WTC11 (cell line): ENCODE data around the gene ASB2. TPM values are rescaled to one million over a fixed set of nuclear protein-coding genes. Genes with fewer than 3 reads are reported as not detected.
A peak's percentile ranks its signal among the peaks of the same experiment; 100 is the strongest.

ENCODE experiments used
- ATAC-seq: fragments of 200-7000 bp; cut with Tn5 transposase; 2 replicates; pipeline ENCODE4 v1.10.0; 2021; ENCODE audit warnings: mild to moderate bottlenecking, moderate library complexity
- CTCF ChIA-PET: fragments of 300-600 bp; sonication (Branson Sonifier 250); formaldehyde crosslinking; loops from one replicate; lab custom pipeline; 2021; ENCODE audit warnings: antibody characterized with exemption; lab: Charles Lee
- POLR2A ChIA-PET: fragments of 350-600 bp; sonication (Branson Sonifier 250); formaldehyde crosslinking; loops from one replicate; lab custom pipeline; 2021; ENCODE audit warnings: antibody characterized with exemption; lab: Charles Lee
- DNase-seq: peaks from one replicate; pipeline ENCODE4 v3.0.0; 2021; ENCODE audit warnings: low spot score
- H3K27ac Mint-ChIP-seq: 2 replicates; pipeline ENCODE4 v1.8.0; 2021; ENCODE audit warnings: mixed read lengths
- H3K27me3 Mint-ChIP-seq: 2 replicates; pipeline ENCODE4 v1.8.0; 2021; ENCODE audit warnings: low read depth, mild to moderate bottlenecking, moderate library complexity, mixed read lengths
- H3K36me3 Mint-ChIP-seq: 2 replicates; pipeline ENCODE4 v1.8.0; 2021; ENCODE audit warnings: mixed read lengths
- H3K4me1 Mint-ChIP-seq: 2 replicates; pipeline ENCODE4 v1.8.0; 2022; ENCODE audit warnings: mixed read lengths
- H3K4me3 Mint-ChIP-seq: 2 replicates; pipeline ENCODE4 v1.8.0; 2021; ENCODE audit warnings: mild to moderate bottlenecking, moderate library complexity, mixed read lengths
- H3K9me3 Mint-ChIP-seq: 2 replicates; pipeline ENCODE4 v1.8.0; 2021; ENCODE audit warnings: mixed read lengths
- ATF1 ChIP-seq: sonication (generic); formaldehyde crosslinking; IDR thresholded peaks from 2 replicates; pipeline ENCODE4 v1.8.1; 2023; ENCODE audit warnings: mild to moderate bottlenecking, moderate library complexity, missing genetic modification reagents
- CBFB ChIP-seq: sonication (generic); formaldehyde crosslinking; IDR thresholded peaks from 2 replicates; pipeline ENCODE4 v1.8.1; 2022; ENCODE audit warnings: mild to moderate bottlenecking, low read depth, missing genetic modification reagents
- CREM ChIP-seq: sonication (generic); formaldehyde crosslinking; IDR thresholded peaks from 2 replicates; pipeline ENCODE4 v1.8.1; 2022; ENCODE audit warnings: mild to moderate bottlenecking, missing genetic modification reagents, moderate library complexity
- NR3C1 ChIP-seq: sonication (generic); formaldehyde crosslinking; conservative IDR thresholded peaks from 2 replicates; pipeline ENCODE4 v1.8.1; 2023; ENCODE audit warnings: low read depth, mild to moderate bottlenecking, missing genetic modification reagents
- SP1 ChIP-seq: sonication (generic); formaldehyde crosslinking; conservative IDR thresholded peaks from 2 replicates; pipeline ENCODE4 v1.8.1; 2022; ENCODE audit warnings: missing genetic modification reagents
- TEAD1 ChIP-seq: sonication (generic); formaldehyde crosslinking; IDR thresholded peaks from 2 replicates; pipeline ENCODE4 v1.8.0; 2022; ENCODE audit warnings: mild to moderate bottlenecking, missing genetic modification reagents
- TP53 ChIP-seq: sonication (generic); formaldehyde crosslinking; IDR thresholded peaks from 2 replicates; pipeline ENCODE4 v1.8.1; 2023; ENCODE audit warnings: mild to moderate bottlenecking, missing genetic modification reagents
- ZNF121 ChIP-seq: sonication (generic); formaldehyde crosslinking; IDR thresholded peaks from 2 replicates; pipeline ENCODE4 v1.8.0; 2023; ENCODE audit warnings: missing genetic modification reagents
- ZNF416 ChIP-seq: fragments of 250-450 bp; sonication (Bioruptor Pico); IDR thresholded peaks from 2 replicates; pipeline ENCODE4 v1.9.0; 2021; ENCODE audit warnings: mild to moderate bottlenecking, inconsistent platforms
- total RNA-seq: library from RNA; stranded (reverse); gene quantifications from 3 replicates; pipeline ENCODE4 v1.2.3, GENCODE V29; 2021
- TF ChIP-seq, protein P1 (sequence below): sonication (generic); formaldehyde crosslinking; IDR thresholded peaks from 2 replicates; pipeline ENCODE4 v1.8.1; 2023; ENCODE audit warnings: mild to moderate bottlenecking, missing genetic modification reagents, moderate library complexity
- TF ChIP-seq, protein P2 (sequence below): sonication (generic); formaldehyde crosslinking; IDR thresholded peaks from 2 replicates; pipeline ENCODE4 v1.8.1; 2023; ENCODE audit warnings: mild to moderate bottlenecking, missing genetic modification reagents, moderate library complexity
- TF ChIP-seq, protein P3 (sequence below): fragments of 250-450 bp; sonication (Bioruptor Pico); IDR thresholded peaks from 2 replicates; pipeline ENCODE4 v1.9.0; 2021; ENCODE audit warnings: moderate library complexity, mild to moderate bottlenecking, inconsistent platforms, borderline replicate concordance
- TF ChIP-seq, protein P4 (sequence below): sonication (generic); formaldehyde crosslinking; IDR thresholded peaks from 2 replicates; pipeline ENCODE4 v1.8.1; 2023; ENCODE audit warnings: mild to moderate bottlenecking, moderate library complexity, missing genetic modification reagents
- TF ChIP-seq, protein P5 (sequence below): fragments of 250-450 bp; sonication (Bioruptor Pico); IDR thresholded peaks from 2 replicates; pipeline ENCODE4 v2.1.2; 2022; ENCODE audit warnings: mild to moderate bottlenecking, moderate library complexity
- TF ChIP-seq, protein P6 (sequence below): fragments of 250-450 bp; sonication (Bioruptor Pico); IDR thresholded peaks from 2 replicates; pipeline ENCODE4 v1.9.0; 2021; ENCODE audit warnings: mild to moderate bottlenecking
- TF ChIP-seq, protein P7 (sequence below): sonication (generic); formaldehyde crosslinking; conservative IDR thresholded peaks from 2 replicates; pipeline ENCODE4 v1.8.1; 2023; ENCODE audit warnings: mild to moderate bottlenecking, low read depth, missing genetic modification reagents, moderate library complexity
- TF ChIP-seq, protein P8 (sequence below): fragments of 250-450 bp; sonication (Bioruptor Pico); IDR thresholded peaks from 2 replicates; pipeline ENCODE4 v1.8.0; 2021; ENCODE audit warnings: mild to moderate bottlenecking
- TF ChIP-seq, protein P9 (sequence below): sonication (generic); formaldehyde crosslinking; IDR thresholded peaks from 2 replicates; pipeline ENCODE4 v1.8.1; 2022; ENCODE audit warnings: mild to moderate bottlenecking, moderate library complexity, missing genetic modification reagents
- TF ChIP-seq, protein P10 (sequence below): sonication (generic); formaldehyde crosslinking; IDR thresholded peaks from 2 replicates; pipeline ENCODE4 v1.8.1; 2023; ENCODE audit warnings: mild to moderate bottlenecking, missing genetic modification reagents

ASB2 gene
- total RNA-seq, 1 experiment from 2014 or later, result 0.37 TPM

DNA sequence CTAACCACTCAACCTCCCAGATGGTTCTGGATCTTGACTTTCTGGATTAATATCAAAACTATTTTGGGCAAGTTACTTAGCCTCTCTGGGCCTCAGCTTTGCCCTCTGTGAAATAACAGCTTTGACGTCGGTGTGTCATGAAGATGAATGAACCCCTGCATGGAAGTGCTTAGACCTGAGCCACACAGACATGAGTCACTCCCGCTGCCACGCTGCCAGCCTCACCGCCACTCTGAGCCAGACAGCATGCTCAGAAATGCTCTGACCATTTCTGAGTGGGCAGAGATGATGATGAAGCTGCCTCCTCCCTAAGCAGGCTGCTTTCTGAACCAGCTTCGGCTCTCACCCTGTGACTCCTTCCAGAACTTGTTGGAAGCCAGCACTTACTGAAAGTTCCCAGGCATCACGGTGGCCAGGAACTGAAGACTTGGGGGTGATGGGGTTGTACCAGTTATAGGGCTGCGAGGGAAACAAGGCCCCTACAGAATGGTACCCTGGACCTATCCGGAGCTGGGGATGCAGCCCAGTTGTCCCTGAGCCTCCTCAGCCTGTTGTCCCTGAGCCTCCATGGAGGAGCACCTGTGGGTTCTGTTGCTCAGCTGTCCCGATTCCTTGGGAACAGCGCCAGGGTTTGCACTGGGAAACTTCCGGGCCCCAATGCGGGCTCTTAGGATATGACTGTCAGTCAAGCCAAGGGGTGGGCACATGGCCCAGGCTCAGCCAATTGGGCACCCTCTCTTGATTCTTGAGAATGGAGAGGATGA lies 18.7 kb upstream of the ASB2 start:
- ATAC-seq, result peak; percentile 75
- CTCF ChIA-PET, result interaction anchor here (1.0 to 9.0 kb wide), 4 partner anchors 10 to 137 kb away, joined by 3 to 230 read pairs (median 4); no protein-coding TSS in a partner anchor
- H3K27me3 Mint-ChIP-seq, result no peaks in the 10 kb centered on the region; the same call in 1 of the 2 replicates
- H3K27ac Mint-ChIP-seq, result no peak overlapping the region
- no peaks in the 10 kb centered on the region for H3K9me3 Mint-ChIP-seq
- POLR2A ChIA-PET, result no interaction called here
- peak; percentile 36 for DNase-seq
- H3K36me3 Mint-ChIP-seq, result no peaks in the 10 kb centered on the region
- no peak overlapping the region for H3K4me3 Mint-ChIP-seq
- peaks cover 6% of the 10 kb centered on the region; the same call in 1 of the 2 replicates for H3K4me1 Mint-ChIP-seq
- TF ChIP-seq, protein P1, sequence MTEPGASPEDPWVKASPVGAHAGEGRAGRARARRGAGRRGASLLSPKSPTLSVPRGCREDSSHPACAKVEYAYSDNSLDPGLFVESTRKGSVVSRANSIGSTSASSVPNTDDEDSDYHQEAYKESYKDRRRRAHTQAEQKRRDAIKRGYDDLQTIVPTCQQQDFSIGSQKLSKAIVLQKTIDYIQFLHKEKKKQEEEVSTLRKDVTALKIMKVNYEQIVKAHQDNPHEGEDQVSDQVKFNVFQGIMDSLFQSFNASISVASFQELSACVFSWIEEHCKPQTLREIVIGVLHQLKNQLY (CRISPR knock-in tag), result no peak
- TF ChIP-seq, protein P2, sequence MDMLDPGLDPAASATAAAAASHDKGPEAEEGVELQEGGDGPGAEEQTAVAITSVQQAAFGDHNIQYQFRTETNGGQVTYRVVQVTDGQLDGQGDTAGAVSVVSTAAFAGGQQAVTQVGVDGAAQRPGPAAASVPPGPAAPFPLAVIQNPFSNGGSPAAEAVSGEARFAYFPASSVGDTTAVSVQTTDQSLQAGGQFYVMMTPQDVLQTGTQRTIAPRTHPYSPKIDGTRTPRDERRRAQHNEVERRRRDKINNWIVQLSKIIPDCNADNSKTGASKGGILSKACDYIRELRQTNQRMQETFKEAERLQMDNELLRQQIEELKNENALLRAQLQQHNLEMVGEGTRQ (CRISPR knock-in tag), result peak; percentile 50; the same call in 1 of the 2 replicates
- TF ChIP-seq, all 79 proteins: peak for 1

DNA sequence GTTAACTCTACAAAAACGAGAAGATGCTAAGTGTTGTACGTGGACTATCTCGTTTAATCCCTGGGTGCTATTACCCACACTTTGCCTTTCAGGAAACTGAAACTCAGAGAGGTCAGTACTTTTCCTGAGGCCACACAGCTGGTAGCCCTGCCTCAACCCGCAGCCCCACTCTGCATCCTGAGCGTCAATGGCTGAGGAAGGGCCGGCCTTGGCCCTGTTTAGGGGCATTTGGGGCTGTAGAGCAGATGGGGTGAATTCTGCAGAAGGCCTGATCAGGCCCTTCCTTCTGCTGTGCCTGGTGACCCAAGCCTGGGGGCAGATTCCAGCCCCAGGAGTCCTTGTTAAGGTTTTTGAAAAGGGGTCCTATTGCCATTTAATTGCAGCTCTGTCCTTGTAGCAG lies 17.0 kb upstream of the ASB2 start:
- H3K36me3 Mint-ChIP-seq, result no peaks in the 10 kb centered on the region
- DNase-seq, result no peak
- POLR2A ChIA-PET, result no interaction called here
- CTCF ChIA-PET, result interaction anchor here (1.2 to 4.1 kb wide), 3 partner anchors 8 to 54 kb away, joined by 3 to 35 read pairs (median 7); no protein-coding TSS in a partner anchor
- H3K4me1 Mint-ChIP-seq, result peaks cover 6% of the 10 kb centered on the region; the same call in 1 of the 2 replicates
- H3K27me3 Mint-ChIP-seq, result no peaks in the 10 kb centered on the region; the same call in 1 of the 2 replicates
- H3K27ac Mint-ChIP-seq, result no peak overlapping the region
- no peaks in the 10 kb centered on the region for H3K9me3 Mint-ChIP-seq
- ATAC-seq, result no peak
- H3K4me3 Mint-ChIP-seq, result no peak overlapping the region
- TF ChIP-seq ZNF121 (CRISPR knock-in tag), result no peak
- TF ChIP-seq, protein P3, sequence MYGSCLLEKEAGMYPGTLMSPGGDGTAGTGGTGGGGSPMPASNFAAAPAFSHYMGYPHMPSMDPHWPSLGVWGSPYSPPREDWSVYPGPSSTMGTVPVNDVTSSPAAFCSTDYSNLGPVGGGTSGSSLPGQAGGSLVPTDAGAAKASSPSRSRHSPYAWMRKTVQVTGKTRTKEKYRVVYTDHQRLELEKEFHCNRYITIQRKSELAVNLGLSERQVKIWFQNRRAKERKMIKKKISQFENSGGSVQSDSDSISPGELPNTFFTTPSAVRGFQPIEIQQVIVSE (CRISPR knock-in tag), result no peak
- no peak for TF ChIP-seq ZNF416
- no peak for TF ChIP-seq NR3C1
- TF ChIP-seq SP1 (CRISPR knock-in tag), result no peak
- TF ChIP-seq, protein P4, sequence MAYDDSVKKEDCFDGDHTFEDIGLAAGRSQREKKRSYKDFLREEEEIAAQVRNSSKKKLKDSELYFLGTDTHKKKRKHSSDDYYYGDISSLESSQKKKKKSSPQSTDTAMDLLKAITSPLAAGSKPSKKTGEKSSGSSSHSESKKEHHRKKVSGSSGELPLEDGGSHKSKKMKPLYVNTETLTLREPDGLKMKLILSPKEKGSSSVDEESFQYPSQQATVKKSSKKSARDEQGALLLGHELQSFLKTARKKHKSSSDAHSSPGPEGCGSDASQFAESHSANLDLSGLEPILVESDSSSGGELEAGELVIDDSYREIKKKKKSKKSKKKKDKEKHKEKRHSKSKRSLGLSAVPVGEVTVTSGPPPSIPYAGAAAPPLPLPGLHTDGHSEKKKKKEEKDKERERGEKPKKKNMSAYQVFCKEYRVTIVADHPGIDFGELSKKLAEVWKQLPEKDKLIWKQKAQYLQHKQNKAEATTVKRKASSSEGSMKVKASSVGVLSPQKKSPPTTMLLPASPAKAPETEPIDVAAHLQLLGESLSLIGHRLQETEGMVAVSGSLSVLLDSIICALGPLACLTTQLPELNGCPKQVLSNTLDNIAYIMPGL (CRISPR knock-in tag), result no peak
- no peak for TF ChIP-seq ATF1 (CRISPR knock-in tag)
- TF ChIP-seq CBFB (CRISPR knock-in tag), result no peak
- TF ChIP-seq, protein P5, sequence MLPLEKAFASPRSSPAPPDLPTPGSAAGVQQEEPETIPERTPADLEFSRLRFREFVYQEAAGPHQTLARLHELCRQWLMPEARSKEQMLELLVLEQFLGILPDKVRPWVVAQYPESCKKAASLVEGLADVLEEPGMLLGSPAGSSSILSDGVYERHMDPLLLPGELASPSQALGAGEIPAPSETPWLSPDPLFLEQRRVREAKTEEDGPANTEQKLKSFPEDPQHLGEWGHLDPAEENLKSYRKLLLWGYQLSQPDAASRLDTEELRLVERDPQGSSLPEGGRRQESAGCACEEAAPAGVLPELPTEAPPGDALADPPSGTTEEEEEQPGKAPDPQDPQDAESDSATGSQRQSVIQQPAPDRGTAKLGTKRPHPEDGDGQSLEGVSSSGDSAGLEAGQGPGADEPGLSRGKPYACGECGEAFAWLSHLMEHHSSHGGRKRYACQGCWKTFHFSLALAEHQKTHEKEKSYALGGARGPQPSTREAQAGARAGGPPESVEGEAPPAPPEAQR, result no peak
- TF ChIP-seq, protein P6, sequence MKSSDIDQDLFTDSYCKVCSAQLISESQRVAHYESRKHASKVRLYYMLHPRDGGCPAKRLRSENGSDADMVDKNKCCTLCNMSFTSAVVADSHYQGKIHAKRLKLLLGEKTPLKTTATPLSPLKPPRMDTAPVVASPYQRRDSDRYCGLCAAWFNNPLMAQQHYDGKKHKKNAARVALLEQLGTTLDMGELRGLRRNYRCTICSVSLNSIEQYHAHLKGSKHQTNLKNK (CRISPR knock-in tag), result no peak
- TF ChIP-seq, protein P7, sequence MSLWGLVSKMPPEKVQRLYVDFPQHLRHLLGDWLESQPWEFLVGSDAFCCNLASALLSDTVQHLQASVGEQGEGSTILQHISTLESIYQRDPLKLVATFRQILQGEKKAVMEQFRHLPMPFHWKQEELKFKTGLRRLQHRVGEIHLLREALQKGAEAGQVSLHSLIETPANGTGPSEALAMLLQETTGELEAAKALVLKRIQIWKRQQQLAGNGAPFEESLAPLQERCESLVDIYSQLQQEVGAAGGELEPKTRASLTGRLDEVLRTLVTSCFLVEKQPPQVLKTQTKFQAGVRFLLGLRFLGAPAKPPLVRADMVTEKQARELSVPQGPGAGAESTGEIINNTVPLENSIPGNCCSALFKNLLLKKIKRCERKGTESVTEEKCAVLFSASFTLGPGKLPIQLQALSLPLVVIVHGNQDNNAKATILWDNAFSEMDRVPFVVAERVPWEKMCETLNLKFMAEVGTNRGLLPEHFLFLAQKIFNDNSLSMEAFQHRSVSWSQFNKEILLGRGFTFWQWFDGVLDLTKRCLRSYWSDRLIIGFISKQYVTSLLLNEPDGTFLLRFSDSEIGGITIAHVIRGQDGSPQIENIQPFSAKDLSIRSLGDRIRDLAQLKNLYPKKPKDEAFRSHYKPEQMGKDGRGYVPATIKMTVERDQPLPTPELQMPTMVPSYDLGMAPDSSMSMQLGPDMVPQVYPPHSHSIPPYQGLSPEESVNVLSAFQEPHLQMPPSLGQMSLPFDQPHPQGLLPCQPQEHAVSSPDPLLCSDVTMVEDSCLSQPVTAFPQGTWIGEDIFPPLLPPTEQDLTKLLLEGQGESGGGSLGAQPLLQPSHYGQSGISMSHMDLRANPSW, result no peak
- TF ChIP-seq TP53 (CRISPR knock-in tag), result no peak
- TF ChIP-seq TEAD1 (CRISPR knock-in tag), result no peak
- TF ChIP-seq, protein P8, sequence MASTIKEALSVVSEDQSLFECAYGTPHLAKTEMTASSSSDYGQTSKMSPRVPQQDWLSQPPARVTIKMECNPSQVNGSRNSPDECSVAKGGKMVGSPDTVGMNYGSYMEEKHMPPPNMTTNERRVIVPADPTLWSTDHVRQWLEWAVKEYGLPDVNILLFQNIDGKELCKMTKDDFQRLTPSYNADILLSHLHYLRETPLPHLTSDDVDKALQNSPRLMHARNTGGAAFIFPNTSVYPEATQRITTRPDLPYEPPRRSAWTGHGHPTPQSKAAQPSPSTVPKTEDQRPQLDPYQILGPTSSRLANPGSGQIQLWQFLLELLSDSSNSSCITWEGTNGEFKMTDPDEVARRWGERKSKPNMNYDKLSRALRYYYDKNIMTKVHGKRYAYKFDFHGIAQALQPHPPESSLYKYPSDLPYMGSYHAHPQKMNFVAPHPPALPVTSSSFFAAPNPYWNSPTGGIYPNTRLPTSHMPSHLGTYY (CRISPR knock-in tag), result no peak
- TF ChIP-seq, protein P9, sequence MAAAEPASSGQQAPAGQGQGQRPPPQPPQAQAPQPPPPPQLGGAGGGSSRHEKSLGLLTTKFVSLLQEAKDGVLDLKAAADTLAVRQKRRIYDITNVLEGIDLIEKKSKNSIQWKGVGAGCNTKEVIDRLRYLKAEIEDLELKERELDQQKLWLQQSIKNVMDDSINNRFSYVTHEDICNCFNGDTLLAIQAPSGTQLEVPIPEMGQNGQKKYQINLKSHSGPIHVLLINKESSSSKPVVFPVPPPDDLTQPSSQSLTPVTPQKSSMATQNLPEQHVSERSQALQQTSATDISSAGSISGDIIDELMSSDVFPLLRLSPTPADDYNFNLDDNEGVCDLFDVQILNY (CRISPR knock-in tag), result no peak
- TF ChIP-seq, protein P10, sequence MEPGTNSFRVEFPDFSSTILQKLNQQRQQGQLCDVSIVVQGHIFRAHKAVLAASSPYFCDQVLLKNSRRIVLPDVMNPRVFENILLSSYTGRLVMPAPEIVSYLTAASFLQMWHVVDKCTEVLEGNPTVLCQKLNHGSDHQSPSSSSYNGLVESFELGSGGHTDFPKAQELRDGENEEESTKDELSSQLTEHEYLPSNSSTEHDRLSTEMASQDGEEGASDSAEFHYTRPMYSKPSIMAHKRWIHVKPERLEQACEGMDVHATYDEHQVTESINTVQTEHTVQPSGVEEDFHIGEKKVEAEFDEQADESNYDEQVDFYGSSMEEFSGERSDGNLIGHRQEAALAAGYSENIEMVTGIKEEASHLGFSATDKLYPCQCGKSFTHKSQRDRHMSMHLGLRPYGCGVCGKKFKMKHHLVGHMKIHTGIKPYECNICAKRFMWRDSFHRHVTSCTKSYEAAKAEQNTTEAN (CRISPR knock-in tag), result no peak
- no peak for TF ChIP-seq CREM (CRISPR knock-in tag)
